Spleen (tissue), 7 donors: ENCODE measurements around the gene PADI4.

Source experiments
- POLR2A ChIP-seq, 3 donors: fragments of 450-650 bp; IDR thresholded peaks; one replicate each; pipeline ENCODE4 v1.5.1; 2017; ENCODE audit warnings: antibody characterized with exemption in 3 of 3, mild to moderate bottlenecking in 1 of 3
- POLR2AphosphoS5 ChIP-seq, 3 donors: sonication (generic); formaldehyde crosslinking; IDR thresholded peaks; one replicate each; pipeline ENCODE4 v1.5.1; 2017; ENCODE audit warnings: antibody characterized with exemption in 3 of 3
- TF ChIP-seq, protein P1 (sequence below), 11 experiments: fragments of 200-600 bp in 7 of 11; fragments of 450-650 bp in 4 of 11; sonication (generic) in 4 of 11; IDR thresholded peaks in 8 of 11; conservative IDR thresholded peaks in 3 of 11; 1 replicate in 7 of 11; 2 replicates in 4 of 11; pipeline versions ENCODE4 v1.4.0 to v1.8.0; 2016 to 2021; ENCODE audit warnings: antibody characterized with exemption in 11 of 11, inconsistent platforms in 4 of 11, mild to moderate bottlenecking in 1 of 11
- donor health status: DM: no; HTN: no; CAD: no; lungs with moderate emphysema.
- donor health status: DM: no; HTN: no; CAD: no.
- donor health status: DM: no; HTN: no; CAD: no.

DNA sequence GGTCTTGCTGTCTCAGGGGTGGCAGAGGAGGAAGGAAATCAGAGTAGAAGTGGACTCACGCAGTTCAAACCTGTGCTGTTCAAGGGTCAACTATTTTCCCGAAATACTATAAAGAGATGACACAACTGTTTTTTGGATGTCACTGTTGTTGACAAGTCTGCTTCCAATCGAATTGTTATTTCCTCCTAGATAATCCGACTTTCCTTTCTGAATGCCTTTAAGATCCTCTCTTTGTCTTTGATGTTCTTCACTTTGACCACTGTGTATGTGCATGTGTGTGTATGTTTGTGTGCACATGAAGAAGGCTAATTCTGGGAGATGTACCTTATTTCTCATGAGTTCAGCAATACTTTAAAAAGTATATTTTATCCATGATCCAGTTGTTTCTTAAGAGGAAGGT lies 21.6 kb downstream of the PADI4 start:
- TF ChIP-seq, protein P1, sequence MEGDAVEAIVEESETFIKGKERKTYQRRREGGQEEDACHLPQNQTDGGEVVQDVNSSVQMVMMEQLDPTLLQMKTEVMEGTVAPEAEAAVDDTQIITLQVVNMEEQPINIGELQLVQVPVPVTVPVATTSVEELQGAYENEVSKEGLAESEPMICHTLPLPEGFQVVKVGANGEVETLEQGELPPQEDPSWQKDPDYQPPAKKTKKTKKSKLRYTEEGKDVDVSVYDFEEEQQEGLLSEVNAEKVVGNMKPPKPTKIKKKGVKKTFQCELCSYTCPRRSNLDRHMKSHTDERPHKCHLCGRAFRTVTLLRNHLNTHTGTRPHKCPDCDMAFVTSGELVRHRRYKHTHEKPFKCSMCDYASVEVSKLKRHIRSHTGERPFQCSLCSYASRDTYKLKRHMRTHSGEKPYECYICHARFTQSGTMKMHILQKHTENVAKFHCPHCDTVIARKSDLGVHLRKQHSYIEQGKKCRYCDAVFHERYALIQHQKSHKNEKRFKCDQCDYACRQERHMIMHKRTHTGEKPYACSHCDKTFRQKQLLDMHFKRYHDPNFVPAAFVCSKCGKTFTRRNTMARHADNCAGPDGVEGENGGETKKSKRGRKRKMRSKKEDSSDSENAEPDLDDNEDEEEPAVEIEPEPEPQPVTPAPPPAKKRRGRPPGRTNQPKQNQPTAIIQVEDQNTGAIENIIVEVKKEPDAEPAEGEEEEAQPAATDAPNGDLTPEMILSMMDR (IDR thresholded peaks at IDR 0.05 in 8 of 11, conservative IDR thresholded peaks at IDR 0.05 in 3 of 11), result no peak
- TF ChIP-seq POLR2A (IDR thresholded peaks at IDR 0.05), result no peak
- TF ChIP-seq POLR2AphosphoS5 (IDR thresholded peaks at IDR 0.05), result no peak
